GM21576 (cell line): ENCODE results near the gene C10orf67.
"Not testable (repeated sequence)": the region's sequence is repeated elsewhere in the genome, so short reads cannot be mapped to it uniquely, and the experiment has no call there.

Experiments used
- ATAC-seq: cut with Tn5 transposase; IDR thresholded peaks from one replicate; pipeline ENCODE4 v1.9.1; 2021; ENCODE audit warnings: mild to moderate bottlenecking, moderate library complexity; ENCODE audit not compliant: unreplicated experiment

C10orf67 gene

DNA sequence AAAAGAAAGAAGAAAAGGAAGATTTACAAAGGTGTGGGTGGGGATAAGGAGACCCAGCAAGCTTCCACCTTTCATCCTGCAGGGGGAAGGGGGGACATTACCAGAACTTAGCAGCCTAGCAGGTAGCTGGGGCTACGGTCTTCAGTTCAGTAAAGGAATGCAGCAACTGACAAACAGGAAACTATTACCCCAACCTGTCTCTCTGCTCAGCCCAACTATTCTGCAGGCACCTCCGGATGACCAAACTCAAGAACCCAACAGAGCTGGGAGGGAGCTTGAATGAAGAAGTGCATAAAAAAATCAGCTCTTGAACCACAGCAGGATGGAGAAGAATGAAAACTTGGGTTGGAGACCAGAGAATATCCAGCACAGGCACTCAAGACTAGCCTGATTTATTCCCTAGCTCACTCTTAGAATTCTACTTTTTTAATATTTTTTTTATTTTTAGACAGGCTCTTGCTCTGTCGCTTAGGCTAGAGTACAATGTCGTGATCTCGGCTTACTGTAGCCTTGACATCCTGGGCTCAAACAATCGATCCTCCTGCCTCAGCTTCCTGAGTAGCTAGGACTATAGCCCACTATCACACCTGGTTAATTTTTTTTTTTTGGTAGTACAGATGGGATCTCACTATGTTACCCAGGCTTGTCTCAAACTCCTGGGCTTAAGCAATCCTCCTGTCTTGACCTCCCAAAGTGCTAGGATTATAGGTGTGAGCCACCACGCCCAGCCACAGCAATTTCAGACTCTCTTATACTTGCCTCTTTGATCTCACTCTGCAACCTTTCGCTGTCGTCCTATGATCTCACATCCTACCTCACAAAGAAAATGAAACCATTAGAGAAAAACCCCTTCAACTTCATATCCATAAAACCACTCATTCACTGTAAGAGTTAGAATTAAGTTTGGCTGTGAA lies 18.5 kb upstream of the C10orf67 start:
- peak; percentile 37 for ATAC-seq

DNA sequence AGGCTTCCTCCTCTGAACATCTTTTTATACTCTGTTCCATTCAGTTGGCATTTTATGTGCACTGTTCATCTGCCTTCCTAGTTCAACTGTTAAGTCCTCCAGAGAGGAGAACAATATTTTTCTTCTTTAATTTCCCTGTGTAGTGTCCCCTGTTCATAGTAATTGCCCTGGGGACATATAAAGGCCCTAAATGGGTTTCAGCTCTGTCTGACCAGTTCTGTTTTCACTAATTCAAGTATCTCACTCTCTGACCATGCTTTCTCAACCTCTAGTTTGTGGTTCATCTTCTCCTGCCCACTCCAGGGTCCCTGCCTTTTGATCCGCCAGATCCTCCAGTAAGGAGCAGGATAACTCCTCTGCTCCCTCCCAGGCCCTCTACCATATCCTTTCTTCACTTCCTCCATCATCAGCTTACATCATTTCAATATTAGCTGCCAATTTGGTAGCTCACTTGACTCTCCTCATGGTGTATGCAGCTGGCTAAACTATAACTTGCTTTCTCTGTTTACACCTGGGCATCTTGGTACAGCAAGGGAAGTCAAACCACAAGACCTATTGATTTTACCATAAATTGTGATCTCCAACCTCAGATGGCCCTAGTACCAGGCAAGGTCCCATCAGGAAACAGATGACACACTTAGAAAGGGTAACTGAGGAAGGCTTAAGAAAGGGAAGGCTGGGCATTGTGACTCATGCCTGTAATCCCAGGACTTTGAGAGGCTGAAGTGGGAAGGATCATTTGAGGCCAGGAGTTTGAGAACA lies 17.7 kb upstream of the C10orf67 start:
- ATAC-seq: peak; percentile 36

DNA sequence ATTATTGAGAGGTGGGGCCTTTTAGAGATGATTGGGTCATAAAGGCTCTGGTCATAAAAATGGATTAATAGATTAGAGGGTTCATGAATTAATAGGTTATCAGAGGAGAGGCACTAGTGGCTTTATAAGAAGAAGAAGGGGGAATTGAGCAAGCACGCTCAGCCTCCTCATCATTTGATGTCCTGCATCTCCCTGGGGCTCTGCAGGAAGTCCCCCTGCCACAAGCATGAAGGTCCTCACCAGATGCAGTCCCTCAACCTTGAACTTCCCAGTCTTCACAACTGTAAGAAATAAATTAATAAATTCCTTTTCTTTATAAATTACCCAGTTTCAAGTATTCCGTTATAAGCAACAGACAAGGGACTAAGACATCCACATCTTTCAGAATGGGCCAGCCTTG lies 17.1 kb upstream of the C10orf67 start:
- ATAC-seq: no peak

DNA sequence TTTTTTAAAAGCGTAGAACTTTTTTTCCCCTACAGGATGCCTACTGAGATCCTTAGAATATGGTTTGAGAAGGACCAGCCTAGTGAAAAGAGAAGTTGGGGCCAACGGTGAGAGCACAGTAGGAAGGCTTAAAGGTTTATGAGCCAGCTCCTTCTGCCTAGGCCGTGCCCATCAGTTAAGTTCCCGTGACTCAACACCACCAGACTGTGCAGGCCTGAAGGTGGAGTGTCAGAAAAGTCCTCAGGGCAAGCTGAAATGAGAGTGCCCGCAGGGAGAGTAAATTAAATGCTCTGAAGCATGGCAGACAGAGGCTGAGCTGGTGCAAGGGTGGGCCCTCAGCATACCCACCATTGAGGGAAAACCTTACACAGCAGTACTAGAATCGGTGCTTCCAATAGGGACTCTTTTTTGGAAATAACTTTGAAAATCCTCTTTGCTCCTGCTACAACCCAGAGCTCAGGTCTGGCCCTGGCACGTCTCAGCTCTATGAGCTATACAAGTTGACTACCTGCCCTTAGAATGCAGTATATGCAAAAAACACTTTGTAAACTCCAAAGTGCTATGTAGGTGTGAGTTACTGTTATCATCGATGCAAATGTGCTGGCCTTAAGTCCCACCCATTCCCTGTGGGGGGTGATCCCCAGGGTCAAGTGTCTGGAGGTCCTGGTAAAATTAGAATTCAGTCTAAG lies 15.2 kb upstream of the C10orf67 start:
- no peak for ATAC-seq

DNA sequence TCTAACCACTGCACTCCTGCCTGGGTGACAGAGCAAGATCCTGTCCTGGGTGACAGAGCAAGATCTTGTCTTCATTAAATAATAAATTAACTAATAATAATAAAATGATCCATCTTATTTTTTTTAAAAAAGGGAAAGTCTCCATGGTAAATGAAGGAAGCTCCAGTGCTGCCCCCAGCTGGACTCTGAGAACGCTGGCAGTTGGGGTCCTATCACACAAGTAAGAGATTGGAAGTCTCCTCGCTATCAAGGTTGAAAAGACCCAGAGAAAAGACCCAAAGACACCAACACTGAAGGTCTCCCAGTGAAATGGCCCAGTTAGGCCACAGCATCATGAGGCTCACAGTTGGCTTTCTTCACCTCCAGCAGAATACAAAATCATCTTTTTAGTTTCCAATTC lies 13.8 kb upstream of the C10orf67 start:
- no peak for ATAC-seq

DNA sequence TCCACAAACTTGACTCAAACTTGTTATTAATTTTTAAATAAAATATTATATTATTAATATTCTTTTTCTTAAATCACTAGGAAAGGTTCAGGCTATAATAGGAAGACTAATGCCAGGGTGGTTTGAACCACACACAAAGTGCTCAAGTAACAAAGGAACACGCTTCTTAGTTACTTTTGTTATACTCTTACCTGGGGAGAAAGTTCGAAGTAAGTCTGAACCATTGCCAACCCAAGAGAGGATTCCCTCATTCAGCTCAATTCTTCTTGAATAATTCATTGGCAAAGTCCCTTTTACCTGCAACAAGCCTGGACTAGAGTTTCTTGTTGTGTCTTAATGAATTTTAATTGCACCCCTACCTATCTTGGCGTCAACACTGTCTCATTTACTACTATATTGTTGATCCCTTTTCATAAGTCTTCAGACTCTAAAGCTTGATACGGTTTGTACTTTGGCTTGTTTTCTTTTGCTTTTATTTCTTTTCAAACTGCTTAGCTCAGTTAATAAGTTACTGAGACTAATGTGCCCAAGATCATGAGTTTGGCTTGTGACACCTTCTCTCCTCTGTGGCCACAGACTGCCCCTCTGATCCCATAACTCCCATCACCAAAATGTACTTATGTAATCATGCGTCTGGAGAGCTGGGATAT lies 10.2 kb upstream of the C10orf67 start:
- no peak for ATAC-seq

DNA sequence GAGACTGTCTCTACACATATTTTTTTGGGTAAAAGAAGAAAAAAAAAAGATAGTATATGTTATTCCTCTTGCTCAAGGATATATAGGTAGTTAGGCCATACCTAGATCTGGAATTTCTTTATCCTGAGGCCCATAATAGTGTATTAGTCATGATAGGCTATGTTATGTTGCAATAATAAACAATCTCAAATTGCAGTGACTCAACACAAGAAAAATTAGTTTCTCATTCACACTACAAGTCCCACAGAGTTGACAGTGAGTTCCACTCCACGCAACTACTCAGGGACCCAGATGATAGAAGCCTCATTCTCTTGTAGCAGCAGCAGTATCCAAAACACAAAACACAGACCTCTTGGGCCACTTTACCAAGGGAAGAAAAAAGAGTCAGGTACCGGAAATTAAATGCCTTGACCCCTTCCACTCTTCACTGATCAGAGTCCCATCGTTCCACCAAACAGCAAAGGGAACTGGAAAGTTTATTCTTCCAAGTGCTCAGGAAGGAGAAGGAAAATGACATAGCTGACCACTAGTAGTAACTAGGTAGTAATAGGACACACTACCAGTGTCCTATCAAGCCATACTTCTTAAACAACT lies 7.4 kb upstream of the C10orf67 start:
- ATAC-seq: no peak

DNA sequence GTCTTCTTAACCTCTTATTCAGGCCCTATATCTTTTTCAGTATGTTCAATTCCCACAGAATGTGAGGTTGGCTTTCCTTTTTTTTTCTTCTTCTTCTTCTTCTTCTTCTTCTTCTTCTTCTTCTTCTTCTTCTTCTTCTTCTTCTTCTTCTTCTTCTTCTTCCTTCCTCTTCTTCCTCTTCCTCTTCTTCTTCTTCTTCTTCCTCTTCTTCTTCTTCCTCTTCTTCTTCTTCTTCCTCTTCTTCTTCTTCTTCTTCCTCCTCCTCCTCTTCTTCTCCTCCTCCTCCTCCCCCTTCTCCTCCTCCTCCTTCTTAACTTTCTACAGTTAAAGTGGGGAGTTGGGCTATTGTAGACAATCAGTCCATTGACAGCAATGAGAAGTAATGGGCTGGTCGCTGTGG lies 6.1 kb upstream of the C10orf67 start:
- not testable (repeated sequence) for ATAC-seq

DNA sequence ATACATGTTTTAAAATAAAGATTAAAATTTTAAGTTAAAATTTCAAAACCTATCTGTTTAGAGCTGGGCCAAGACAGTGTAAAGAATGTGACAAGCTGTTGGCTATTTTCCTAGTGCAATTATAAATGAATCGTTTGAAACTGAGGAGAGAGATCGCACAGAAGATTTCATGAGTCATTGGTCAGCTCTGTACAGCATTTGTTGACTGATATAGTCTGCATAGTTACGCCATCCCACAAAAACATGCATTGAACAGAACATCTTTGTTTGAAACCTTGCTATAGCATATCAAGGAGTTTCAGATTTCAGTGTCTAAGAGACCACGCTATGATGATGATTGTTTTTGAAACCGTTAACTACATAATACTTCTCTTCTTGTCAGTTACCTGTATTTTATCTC lies 1.3 kb upstream of the C10orf67 start:
- no peak for ATAC-seq

DNA sequence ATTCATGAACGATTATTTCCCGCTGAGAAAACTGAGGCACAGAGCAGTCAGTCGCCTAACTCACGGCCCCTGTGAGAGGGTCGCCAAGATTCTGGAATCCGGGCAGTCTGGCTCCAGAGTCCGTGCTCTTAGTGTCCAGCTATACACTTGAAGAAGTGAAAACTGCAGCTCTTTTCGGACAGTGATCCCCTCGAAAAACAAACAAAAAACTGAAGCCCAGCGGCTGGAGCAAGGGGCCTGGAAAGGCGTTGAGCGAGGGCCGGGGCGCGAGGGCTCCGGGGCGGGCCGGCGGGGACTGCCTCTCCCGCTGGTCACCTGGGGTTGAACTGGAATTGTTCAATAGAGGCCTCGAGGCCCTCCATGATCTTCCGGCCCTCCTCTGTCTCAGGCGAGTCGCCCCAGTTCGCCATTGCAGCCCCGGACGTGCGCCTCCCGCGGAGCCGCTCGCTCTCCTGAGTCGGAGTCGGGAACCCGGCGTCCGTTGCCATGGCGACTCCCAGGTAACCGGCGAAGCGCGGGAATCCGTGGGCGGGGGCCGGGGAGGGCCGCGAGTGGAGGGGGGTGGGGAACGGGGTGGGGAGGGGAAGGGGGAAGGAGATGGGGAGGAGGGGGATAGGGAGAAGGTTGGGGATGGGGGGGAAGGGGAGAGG lies 881 bp downstream of the C10orf67 start:
- ATAC-seq: no peak

DNA sequence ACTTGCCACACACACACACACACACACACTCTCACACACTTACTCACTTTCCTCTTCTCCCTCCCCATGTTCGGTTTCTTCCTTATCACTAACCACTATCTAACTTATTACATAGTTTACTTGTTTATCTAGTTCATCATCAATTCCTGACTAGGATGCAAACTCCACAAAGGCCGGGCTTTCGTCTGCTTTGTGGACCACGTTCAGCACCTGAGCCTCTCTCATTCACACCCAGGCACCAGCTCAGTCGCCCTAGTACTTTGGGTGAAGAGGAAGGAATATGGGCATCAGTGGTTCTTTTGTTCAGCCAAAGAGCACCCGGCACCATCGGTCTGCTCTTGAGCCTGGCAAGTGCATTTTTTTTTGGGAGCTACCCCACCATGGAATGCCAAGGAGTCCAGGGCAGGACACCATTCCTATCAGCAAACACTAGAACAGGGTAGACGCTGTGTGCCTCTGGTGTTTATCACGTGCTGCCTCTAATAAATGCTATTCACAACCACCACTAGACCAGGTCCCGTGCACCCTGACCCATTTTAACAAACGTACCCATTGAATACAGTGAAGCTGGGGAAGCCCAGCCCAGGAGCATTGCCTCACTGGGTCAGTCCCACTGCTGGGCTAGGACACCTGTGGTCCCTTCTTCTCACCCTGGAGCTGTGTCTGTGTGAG lies 2.2 kb downstream of the C10orf67 start:
- no peak for ATAC-seq

DNA sequence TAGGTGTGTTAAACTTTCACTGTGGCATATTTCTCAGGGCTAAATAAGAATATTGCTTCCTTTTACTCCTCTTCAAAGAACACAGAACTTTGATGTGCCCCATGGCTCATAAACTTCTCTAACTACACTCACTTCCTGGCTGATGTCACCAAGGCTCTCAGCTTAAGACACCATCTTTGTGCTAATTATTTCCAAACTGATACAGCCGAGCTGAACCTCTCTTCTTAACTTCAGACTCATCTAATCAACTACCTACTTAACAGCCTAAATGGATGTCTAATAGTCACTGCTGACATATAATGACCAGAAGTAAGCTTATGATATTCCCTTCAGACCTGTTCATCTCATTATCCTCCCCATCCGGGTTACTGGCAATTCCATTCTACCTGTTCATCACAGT lies 3.6 kb downstream of the C10orf67 start:
- ATAC-seq: no peak

DNA sequence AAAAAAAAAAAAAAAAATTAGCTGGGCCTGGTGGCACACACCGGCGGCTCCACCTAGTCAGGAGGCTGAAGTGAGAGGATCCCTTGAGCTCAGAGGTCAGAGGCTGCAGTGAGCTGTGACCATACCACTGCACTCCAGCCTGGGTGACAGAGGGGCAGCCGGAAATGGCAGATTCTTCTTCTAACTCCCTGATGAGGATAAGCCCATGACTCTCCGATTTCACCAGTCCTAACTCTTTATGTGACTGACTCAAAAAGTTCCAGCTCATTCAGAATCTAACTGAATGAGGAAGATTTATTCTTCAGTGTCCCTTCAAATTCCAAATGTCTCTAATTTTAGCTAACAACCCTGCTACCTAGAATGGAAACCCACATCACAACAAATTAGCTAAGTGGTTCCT lies 4.2 kb downstream of the C10orf67 start:
- ATAC-seq: no peak

DNA sequence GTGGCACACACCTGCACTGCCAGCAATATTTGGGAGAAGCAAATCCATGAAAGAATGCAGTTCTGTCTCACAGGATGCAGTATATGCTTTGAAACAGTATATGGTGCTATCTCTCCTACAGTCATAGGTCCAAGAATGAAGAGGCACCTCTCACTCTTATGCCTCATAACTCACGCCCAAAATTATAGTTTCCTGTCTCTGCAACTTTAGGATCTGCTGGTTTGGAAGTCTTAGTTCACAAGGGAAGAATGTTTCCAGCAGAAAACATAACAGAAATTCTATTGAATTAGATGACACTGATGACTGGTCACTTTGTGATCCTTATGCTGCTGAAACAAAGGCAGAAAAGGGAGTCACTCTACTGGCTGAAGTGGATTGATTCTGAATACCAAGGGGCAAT lies 5.7 kb downstream of the C10orf67 start:
- no peak for ATAC-seq

DNA sequence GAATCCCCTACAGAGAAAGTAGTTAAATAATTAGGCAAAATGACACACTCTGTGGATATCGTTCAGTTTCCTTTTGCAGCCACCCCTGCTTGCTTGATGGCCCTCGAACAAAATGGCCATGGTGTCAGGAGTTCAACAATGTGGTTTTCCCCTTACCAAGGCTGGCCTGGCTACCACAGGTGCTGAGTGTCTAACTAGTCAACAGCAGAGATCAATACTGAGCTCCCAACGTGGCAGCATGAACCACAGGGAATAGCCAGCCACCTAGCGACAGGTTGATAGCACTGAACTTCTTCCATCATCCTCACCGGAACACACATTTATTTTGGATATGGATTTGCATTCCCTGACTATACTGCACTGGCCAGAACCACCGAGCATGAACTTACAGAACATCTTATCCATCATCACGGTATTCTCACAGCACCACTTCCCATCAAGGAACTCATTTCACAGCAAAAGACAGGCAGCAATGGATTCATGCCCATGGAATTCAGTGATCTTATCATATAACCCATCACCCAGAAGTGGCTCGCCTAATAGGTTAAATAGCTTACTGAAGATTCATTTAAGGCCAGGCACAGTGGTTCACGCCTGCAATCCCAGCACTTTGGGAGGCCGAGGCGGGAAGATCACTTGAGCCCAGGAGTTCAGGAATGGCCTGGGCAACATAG lies 6.3 kb downstream of the C10orf67 start:
- ATAC-seq: no peak

DNA sequence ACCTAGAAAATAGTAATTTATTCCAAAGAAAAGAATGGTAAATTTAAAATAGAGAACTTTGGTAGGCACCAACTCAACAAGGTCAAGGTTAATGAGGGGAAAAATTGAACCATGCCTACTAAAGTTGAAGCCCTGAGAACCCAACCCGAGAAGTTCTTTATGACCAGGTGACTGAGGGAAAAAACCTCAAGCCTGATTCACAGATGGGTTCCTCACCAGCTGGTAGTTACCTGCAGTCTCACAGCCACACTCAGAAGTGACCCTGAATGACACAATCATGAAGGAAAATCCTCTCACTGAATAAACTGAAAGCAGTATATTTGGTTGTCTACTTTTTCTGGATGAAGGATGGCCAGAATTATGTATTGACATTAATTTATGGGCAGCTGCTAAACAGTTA lies 7.0 kb downstream of the C10orf67 start:
- ATAC-seq: no peak

DNA sequence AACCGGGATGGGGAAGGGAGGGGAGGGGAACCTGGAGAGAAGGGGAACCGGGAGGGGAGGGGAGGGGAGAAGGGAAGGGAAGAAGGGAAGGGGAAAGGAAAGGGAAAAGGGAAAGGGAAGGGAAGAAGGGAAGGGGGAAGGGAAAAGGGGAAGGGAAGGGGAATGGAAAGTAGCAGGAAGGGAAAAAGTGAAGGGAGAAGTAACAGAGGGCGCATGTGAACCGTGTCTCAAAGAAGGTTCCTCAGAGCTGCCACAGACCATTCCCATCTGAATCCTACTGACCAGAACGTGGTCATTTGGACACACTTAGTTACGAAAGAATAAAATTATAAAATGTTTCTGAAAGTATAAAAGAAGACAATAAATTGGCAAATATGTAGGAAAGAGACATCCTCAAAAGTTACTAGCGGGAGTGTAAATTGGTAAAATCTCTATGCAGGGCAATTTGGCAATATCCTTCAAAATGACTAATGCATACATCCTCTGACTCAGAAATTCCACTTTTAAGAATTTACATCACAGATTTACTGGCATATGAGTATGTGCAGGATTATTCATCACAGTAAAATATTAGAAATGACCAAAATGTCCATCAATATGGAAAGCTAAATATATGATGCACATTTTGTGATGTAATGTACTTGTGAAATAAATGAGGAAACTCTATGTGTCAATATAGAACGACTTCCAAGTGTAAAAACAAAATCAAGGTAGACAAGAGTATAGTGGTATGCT lies 12.9 kb downstream of the C10orf67 start:
- ATAC-seq: no peak

DNA sequence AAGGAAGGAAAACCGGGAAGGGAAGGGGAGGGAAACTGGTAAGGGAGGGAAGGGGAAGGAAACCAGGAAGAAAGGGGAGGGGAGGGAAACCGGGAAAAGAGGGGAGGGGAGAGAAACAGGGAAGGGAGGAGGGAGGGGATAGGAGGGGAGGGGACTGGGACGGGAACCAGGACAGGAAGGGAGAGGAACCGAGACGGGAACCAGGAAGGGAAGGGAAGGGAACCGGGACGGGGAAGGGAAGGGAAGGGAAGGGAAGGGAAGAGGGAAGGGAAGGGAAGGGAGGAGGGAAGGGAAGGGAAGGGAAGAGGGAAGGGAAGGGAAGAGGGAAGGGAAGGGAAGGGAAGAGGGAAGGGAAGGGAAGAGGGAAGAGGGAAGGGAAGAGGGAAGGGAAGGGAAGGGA lies 13.6 kb downstream of the C10orf67 start:
- ATAC-seq: no peak
